ENCODE measurements around the gene ANKRD34A.

ANKRD34A gene

GRCh38 chr1:145992502-145992936 lies 28.1 kb upstream of the ANKRD34A start:
- no peak for DNase-seq
- in situ Hi-C loops (cut with HindIII; ENCODE audit: low pct_ligation_motif_present, low pct_unique_long_range_greater_than_20kb, low sequenced_read_pairs): no loop called here

GRCh38 chr1:145991735-145992412 lies 27.5 kb upstream of the ANKRD34A start:
- DNase-seq: no peak
- in situ Hi-C loops (cut with HindIII; ENCODE audit: low pct_ligation_motif_present, low pct_unique_long_range_greater_than_20kb, low sequenced_read_pairs): no loop called here

GRCh38 chr1:145990249-145990855 lies 26.0 kb upstream of the ANKRD34A start:
- no peak for DNase-seq
- in situ Hi-C loops (cut with HindIII; ENCODE audit: low pct_ligation_motif_present, low pct_unique_long_range_greater_than_20kb, low sequenced_read_pairs): no loop called here

GRCh38 chr1:145988773-145989172 lies 24.4 kb upstream of the ANKRD34A start:
- DNase-seq: no peak
- in situ Hi-C loops (cut with HindIII; ENCODE audit: low pct_ligation_motif_present, low pct_unique_long_range_greater_than_20kb, low sequenced_read_pairs): no loop called here

- no peak for DNase-seq
- in situ Hi-C loops (cut with HindIII; ENCODE audit: low pct_ligation_motif_present, low pct_unique_long_range_greater_than_20kb, low sequenced_read_pairs): no loop called here
Measured at GRCh38 chr1:145987926-145988325, 23.6 kb upstream of the ANKRD34A start.

- in situ Hi-C loops (cut with HindIII; ENCODE audit: low pct_ligation_motif_present, low pct_unique_long_range_greater_than_20kb, low sequenced_read_pairs): no loop called here
- DNase-seq: no peak
Measured at GRCh38 chr1:145986551-145986950, 22.2 kb upstream of the ANKRD34A start.

- in situ Hi-C loops (cut with HindIII; ENCODE audit: low pct_ligation_motif_present, low pct_unique_long_range_greater_than_20kb, low sequenced_read_pairs): no loop called here
- DNase-seq: no peak
Measured at GRCh38 chr1:145985502-145986439, 21.4 kb upstream of the ANKRD34A start.

GRCh38 chr1:145985129-145985501 lies 20.7 kb upstream of the ANKRD34A start:
- in situ Hi-C loops (cut with HindIII; ENCODE audit: low pct_ligation_motif_present, low pct_unique_long_range_greater_than_20kb, low sequenced_read_pairs): no loop called here
- DNase-seq: no peak

- DNase-seq: no peak
- in situ Hi-C loops (cut with HindIII; ENCODE audit: low pct_ligation_motif_present, low pct_unique_long_range_greater_than_20kb, low sequenced_read_pairs): no loop called here
Measured at GRCh38 chr1:145983960-145984830, 19.8 kb upstream of the ANKRD34A start.

- in situ Hi-C loops (cut with HindIII; ENCODE audit: low pct_ligation_motif_present, low pct_unique_long_range_greater_than_20kb, low sequenced_read_pairs): no loop called here
- DNase-seq: no peak
Measured at GRCh38 chr1:145983206-145983675, 18.9 kb upstream of the ANKRD34A start.

- no peak for DNase-seq
- in situ Hi-C loops (cut with HindIII; ENCODE audit: low pct_ligation_motif_present, low pct_unique_long_range_greater_than_20kb, low sequenced_read_pairs): no loop called here
Measured at GRCh38 chr1:145982010-145982723, 17.8 kb upstream of the ANKRD34A start.

GRCh38 chr1:145980457-145980994 lies 16.2 kb upstream of the ANKRD34A start:
- no peak for DNase-seq
- in situ Hi-C loops (cut with HindIII; ENCODE audit: low pct_ligation_motif_present, low pct_unique_long_range_greater_than_20kb, low sequenced_read_pairs): no loop called here

- DNase-seq: no peak
Measured at GRCh38 chr1:145979746-145980456, 15.5 kb upstream of the ANKRD34A start.

GRCh38 chr1:145978854-145979745 lies 14.7 kb upstream of the ANKRD34A start:
- in situ Hi-C loops (cut with HindIII; ENCODE audit: low pct_ligation_motif_present, low pct_unique_long_range_greater_than_20kb, low sequenced_read_pairs): no loop called here
- peak; percentile 100 for DNase-seq

More at GRCh38 chr1:145979746-145980456, 15.5 kb upstream of the ANKRD34A start:
- in situ Hi-C loops (cut with HindIII; ENCODE audit: low pct_ligation_motif_present, low pct_unique_long_range_greater_than_20kb, low sequenced_read_pairs): no loop called here

GRCh38 chr1:145978471-145978853 lies 14.1 kb upstream of the ANKRD34A start:
- no peak for DNase-seq

More at GRCh38 chr1:145978471-145978853, 14.1 kb upstream of the ANKRD34A start:
- in situ Hi-C loops (cut with HindIII; ENCODE audit: low pct_ligation_motif_present, low pct_unique_long_range_greater_than_20kb, low sequenced_read_pairs): no loop called here

All from ACHN (cell line).